Spleen (tissue), 7 donors: Measurements from ENCODE around the gene CHST8.

Source experiments
- POLR2AphosphoS5 ChIP-seq, 3 donors: sonication (generic); formaldehyde crosslinking; IDR thresholded peaks; one replicate each; pipeline ENCODE4 v1.5.1; 2017; ENCODE audit warnings: antibody characterized with exemption in 3 of 3
- TF ChIP-seq, protein P1 (sequence below), 11 experiments: fragments of 200-600 bp in 7 of 11; fragments of 450-650 bp in 4 of 11; sonication (generic) in 4 of 11; IDR thresholded peaks in 8 of 11; conservative IDR thresholded peaks in 3 of 11; 1 replicate in 7 of 11; 2 replicates in 4 of 11; pipeline versions ENCODE4 v1.4.0 to v1.8.0; 2016 to 2021; ENCODE audit warnings: antibody characterized with exemption in 11 of 11, inconsistent platforms in 4 of 11, mild to moderate bottlenecking in 1 of 11
- donor health status: DM: no; HTN: no; CAD: no; lungs with moderate emphysema.
- donor health status: DM: no; HTN: no; CAD: no.
- donor health status: DM: no; HTN: no; CAD: no.

DNA sequence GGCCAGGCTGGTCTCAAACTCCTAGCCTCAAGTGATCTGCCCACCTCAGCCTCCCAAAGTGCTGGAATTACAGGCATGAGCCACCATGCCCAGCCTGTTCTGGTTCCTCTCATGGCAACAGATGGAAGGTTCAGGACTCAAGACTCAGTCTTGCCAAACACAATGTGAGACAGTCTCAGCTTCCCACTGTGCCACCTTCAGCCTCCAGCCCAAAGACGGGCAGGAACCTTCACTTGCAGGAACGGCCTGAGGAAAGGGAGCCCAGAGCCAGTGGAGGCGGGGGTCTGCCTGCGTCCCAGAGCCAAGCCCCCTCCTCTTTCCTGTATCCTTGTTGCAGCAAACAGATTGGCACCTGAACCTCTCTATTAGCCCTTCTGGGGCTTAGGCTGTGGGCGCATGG is 2.9 kb upstream of the CHST8 start:
- TF ChIP-seq, protein P1, sequence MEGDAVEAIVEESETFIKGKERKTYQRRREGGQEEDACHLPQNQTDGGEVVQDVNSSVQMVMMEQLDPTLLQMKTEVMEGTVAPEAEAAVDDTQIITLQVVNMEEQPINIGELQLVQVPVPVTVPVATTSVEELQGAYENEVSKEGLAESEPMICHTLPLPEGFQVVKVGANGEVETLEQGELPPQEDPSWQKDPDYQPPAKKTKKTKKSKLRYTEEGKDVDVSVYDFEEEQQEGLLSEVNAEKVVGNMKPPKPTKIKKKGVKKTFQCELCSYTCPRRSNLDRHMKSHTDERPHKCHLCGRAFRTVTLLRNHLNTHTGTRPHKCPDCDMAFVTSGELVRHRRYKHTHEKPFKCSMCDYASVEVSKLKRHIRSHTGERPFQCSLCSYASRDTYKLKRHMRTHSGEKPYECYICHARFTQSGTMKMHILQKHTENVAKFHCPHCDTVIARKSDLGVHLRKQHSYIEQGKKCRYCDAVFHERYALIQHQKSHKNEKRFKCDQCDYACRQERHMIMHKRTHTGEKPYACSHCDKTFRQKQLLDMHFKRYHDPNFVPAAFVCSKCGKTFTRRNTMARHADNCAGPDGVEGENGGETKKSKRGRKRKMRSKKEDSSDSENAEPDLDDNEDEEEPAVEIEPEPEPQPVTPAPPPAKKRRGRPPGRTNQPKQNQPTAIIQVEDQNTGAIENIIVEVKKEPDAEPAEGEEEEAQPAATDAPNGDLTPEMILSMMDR (IDR thresholded peaks at IDR 0.05 in 8 of 11, conservative IDR thresholded peaks at IDR 0.05 in 3 of 11): no peak
- TF ChIP-seq POLR2AphosphoS5 (IDR thresholded peaks at IDR 0.05): no peak
